Mucosa of descending colon (tissue), 3 donors: ENCODE results near the gene CMKLR1. TPM values are rescaled to one million over a fixed set of nuclear protein-coding genes. Genes with fewer than 3 reads are reported as not detected.

Source experiments
- ATAC-seq: fragments of 200-7000 bp; cut with Tn5 transposase; one replicate; pipeline ENCODE4 v1.9.1; 2020; ENCODE audit warnings: mild to moderate bottlenecking, moderate library complexity
- DNase-seq, 3 donors: peaks; one replicate each; pipeline ENCODE4 v3.0.0-alpha.2; 2020
- H3K36me3 ChIP-seq: fragments of 200-600 bp; one replicate; pipeline ENCODE4 v1.8.0; 2021; ENCODE audit warnings: low read depth, mild to moderate bottlenecking
- H3K4me1 ChIP-seq: fragments of 200-600 bp; one replicate; pipeline ENCODE4 v1.8.0; 2021; ENCODE audit warnings: low read depth, mild to moderate bottlenecking
- H3K4me3 ChIP-seq: fragments of 200-600 bp; one replicate; pipeline ENCODE4 v1.8.0; 2021; ENCODE audit warnings: mild to moderate bottlenecking
- H3K9me3 ChIP-seq: fragments of 200-600 bp; one replicate; pipeline ENCODE4 v1.8.0; 2021; ENCODE audit warnings: mild to moderate bottlenecking
- CTCF ChIP-seq: fragments of 200-600 bp; IDR thresholded peaks from one replicate; pipeline ENCODE4 v1.8.0; 2022; ENCODE audit warnings: antibody characterized with exemption, mild to moderate bottlenecking
- intact Hi-C, 2 donors: fragments of 100-400 bp; cut with DNase I in 1 of 2; cut with micrococcal nuclease in 1 of 2; formaldehyde crosslinking; loops; one replicate each; pipeline versions ENCODE4 v1.11.0 to v1.11.1; 2022; cut with DNase I, micrococcal nuclease
- total RNA-seq, 3 donors: library from RNA; stranded (reverse); fragmentation: NEBNext Ultra II Directional in 2 of 3; extraction: Animal tissue kit (Norgen Biotek cat#: 25700) in 2 of 3; gene quantifications; one replicate each; pipeline versions ENCODE4 v1.2.1 to v1.2.4, GENCODE V29; 2021 to 2023
- donor health status: DM: no; HTN: no; CAD: no; lungs with moderate emphysema.
- donor health status: DM: no; HTN: no; CAD: no.
- donor health status: DM: no; HTN: yes; CAD: no.

The CMKLR1 gene
- total RNA-seq, 3 donors from 2014 or later: 4.4 to 15.7 (median 10.8) TPM

GRCh38 chr12:108296945-108297344 lies 42.2 kb downstream of the CMKLR1 start:
- intact Hi-C loops: no loop called here
- no peak for TF ChIP-seq CTCF
- H3K4me3 ChIP-seq: no peak overlapping the region
- H3K9me3 ChIP-seq: no peaks in the 10 kb centered on the region
- ATAC-seq: no peak
- DNase-seq: no peak
- no peaks in the 10 kb centered on the region for H3K4me1 ChIP-seq
- no peaks in the 10 kb centered on the region for H3K36me3 ChIP-seq

GRCh38 chr12:108295641-108296040 lies 43.5 kb downstream of the CMKLR1 start:
- Histone ChIP-seq H3K9me3 (no peaks in the 10 kb centered on the region), H3K4me3 (no peak overlapping the region), H3K4me1 (no peaks in the 10 kb centered on the region), H3K36me3 (no peaks in the 10 kb centered on the region)
- TF ChIP-seq CTCF: no peak
- ATAC-seq (no peak), DNase-seq (no peak)
- intact Hi-C loops: no loop called here

- no peaks in the 10 kb centered on the region for H3K4me1 ChIP-seq
- ATAC-seq (no peak), DNase-seq (no peak)
- no peak for TF ChIP-seq CTCF
- intact Hi-C loops: no loop called here
- no peaks in the 10 kb centered on the region for H3K9me3 ChIP-seq
- no peak overlapping the region for H3K4me3 ChIP-seq
- H3K36me3 ChIP-seq: no peaks in the 10 kb centered on the region
These were observed 49.6 kb downstream of the CMKLR1 start for GRCh38 chr12:108289350-108290161.

- intact Hi-C loops: no loop called here
- Histone ChIP-seq H3K9me3 (no peaks in the 10 kb centered on the region), H3K4me1 (no peaks in the 10 kb centered on the region), H3K36me3 (no peaks in the 10 kb centered on the region), H3K4me3 (no peak overlapping the region)
- no peak for TF ChIP-seq CTCF
- ATAC-seq (no peak), DNase-seq (no peak)
These were observed 51.9 kb downstream of the CMKLR1 start for GRCh38 chr12:108287227-108287626.

- ATAC-seq: no peak
- no peaks in the 10 kb centered on the region for H3K9me3 ChIP-seq
- no peak for DNase-seq
These were observed 54.1 kb downstream of the CMKLR1 start for GRCh38 chr12:108285016-108285415.

More at GRCh38 chr12:108285016-108285415, 54.1 kb downstream of the CMKLR1 start:
- TF ChIP-seq CTCF: no peak
- intact Hi-C loops: no loop called here
- no peak overlapping the region for H3K4me3 ChIP-seq
- no peaks in the 10 kb centered on the region for H3K4me1 ChIP-seq
- H3K36me3 ChIP-seq: no peaks in the 10 kb centered on the region
